GM12878 (cell line): ENCODE results near the gene DGKI. TPM values are rescaled to one million over a fixed set of nuclear protein-coding genes. Genes with fewer than 3 reads are reported as not detected.

Experiments used
- ATAC-seq: fragments of 200-7000 bp; cut with Tn5 transposase; 3 replicates; pipeline ENCODE4 v1.9.1; 2020; ENCODE audit warnings: mild to moderate bottlenecking, moderate library complexity
- BruUV-seq: library from RNA; stranded (reverse); fragments of 400-500 nt; replicated peaks from 2 replicates; lab custom pipeline; 2021; lab: Mats Ljungman, UMichigan
- CTCF ChIA-PET: fragments of 300-600 bp; sonication (Branson Sonifier 250); formaldehyde crosslinking; extraction: SDS; loops from one replicate; lab custom pipeline; 2021; ENCODE audit warnings: inconsistent platforms; lab: Yijun Ruan, JAX
- POLR2A ChIA-PET: fragments of 350-600 bp; formaldehyde crosslinking; extraction: SDS; loops from one replicate; lab custom pipeline; 2021; ENCODE audit warnings: inconsistent platforms; lab: Charles Lee
- RAD21 ChIA-PET: fragments of 300-600 bp; sonication (Branson Sonifier 250); formaldehyde crosslinking; loops from one replicate; lab custom pipeline; 2023; ENCODE audit warnings: antibody characterized with exemption; ENCODE audit not compliant: unreplicated experiment; lab: Charles Lee
- SMC1A ChIA-PET: fragments of 300-600 bp; sonication (Branson Sonifier 250); formaldehyde crosslinking; loops from one replicate; lab custom pipeline; 2023; ENCODE audit not compliant: unreplicated experiment, uncharacterized antibody; lab: Charles Lee
- DNase-seq: peaks from one replicate; pipeline ENCODE4 v3.0.0-alpha.2; 2011; ENCODE audit warnings: low read depth, low spot score
- FAIRE-seq: peaks from 3 replicates; lab custom pipeline; 2011; peaks lifted over from hg19 to GRCh38; lab: Jason Lieb, UNC
- H2AFZ ChIP-seq: 2 replicates; pipeline ENCODE4 v1.6.0; 2011; ENCODE audit warnings: low read depth, low read length, control low read depth; ENCODE audit not compliant: control insufficient read depth
- H3K27ac ChIP-seq: 2 replicates; pipeline ENCODE4 v1.5.1; 2011; ENCODE audit warnings: control low read depth; ENCODE audit not compliant: control insufficient read depth, insufficient read depth
- H3K27me3 ChIP-seq, 2 experiments: replicated peaks in 1 of 2; 2 replicates each; pipeline versions ENCODE4 v1.6.0 to v1.6.1; 2011; ENCODE audit warnings: low read length in 1 of 2; ENCODE audit not compliant: control insufficient read depth in 2 of 2, insufficient read depth in 2 of 2
- H3K36me3 ChIP-seq, 2 experiments: 2 replicates each; pipeline ENCODE4 v1.5.1; 2011; ENCODE audit warnings: low read length in 1 of 2; ENCODE audit not compliant: control insufficient read depth in 2 of 2, insufficient read depth in 2 of 2
- H3K4me1 ChIP-seq: 2 replicates; pipeline ENCODE4 v1.6.1; 2011; ENCODE audit warnings: mild to moderate bottlenecking, low read length, moderate library complexity, mixed read lengths; ENCODE audit not compliant: control insufficient read depth, insufficient read depth
- H3K4me2 ChIP-seq: 2 replicates; pipeline ENCODE4 v1.6.0; 2011; ENCODE audit warnings: control low read depth; ENCODE audit not compliant: control insufficient read depth, insufficient read depth
- H3K4me3 ChIP-seq: fragments of 200-600 bp; sonication (generic); 2 replicates; pipeline ENCODE4 v1.5.1; 2016
- H3K79me2 ChIP-seq: 2 replicates; pipeline ENCODE4 v1.6.0; 2011; ENCODE audit warnings: low read length; ENCODE audit not compliant: control insufficient read depth, insufficient read depth
- H3K9ac ChIP-seq: 2 replicates; pipeline ENCODE4 v1.8.0; 2011; ENCODE audit warnings: low read length, control low read depth, mixed read lengths; ENCODE audit not compliant: control insufficient read depth, insufficient read depth
- H3K9me3 ChIP-seq: replicated peaks from 3 replicates; pipeline ENCODE4 v1.5.1; 2011; ENCODE audit warnings: mild to moderate bottlenecking, low read length; ENCODE audit not compliant: control insufficient read depth, insufficient read depth
- H4K20me1 ChIP-seq: 2 replicates; pipeline ENCODE4 v1.6.0; 2011; ENCODE audit not compliant: control insufficient read depth, insufficient read depth
- ASH2L ChIP-seq: fragments of 300-600, 200-600 bp; sonication (generic); IDR thresholded peaks from 2 replicates; pipeline ENCODE4 v1.6.1; 2017; ENCODE audit warnings: low read depth, mild to moderate bottlenecking, borderline replicate concordance
- CREM ChIP-seq: IDR thresholded peaks from 2 replicates; pipeline ENCODE4 v1.6.1; 2014; ENCODE audit warnings: antibody characterized with exemption, low read depth
- HDAC6 ChIP-seq: fragments of 200-600 bp; sonication (generic); IDR thresholded peaks from one replicate; pipeline ENCODE4 v1.8.0; 2017; ENCODE audit warnings: antibody characterized with exemption; ENCODE audit not compliant: unreplicated experiment
- MXI1 ChIP-seq: fragments of 150-350 bp; IDR thresholded peaks from 2 replicates; pipeline ENCODE4 v1.6.1; 2011; ENCODE audit warnings: low read depth, mild to moderate bottlenecking, inconsistent platforms, low read length, improper control_type of control experiment
- NFYA ChIP-seq: IDR thresholded peaks from 2 replicates; pipeline ENCODE4 v1.6.1; 2011; ENCODE audit warnings: low read depth, mild to moderate bottlenecking, low read length, improper control_type of control experiment, borderline replicate concordance
- RB1 ChIP-seq: fragments of 450-650 bp; formaldehyde crosslinking; IDR thresholded peaks from 2 replicates; pipeline ENCODE4 v1.6.1; 2017; ENCODE audit warnings: mild to moderate bottlenecking, borderline replicate concordance
- SMAD1 ChIP-seq: fragments of 450-650 bp; IDR thresholded peaks from 2 replicates; pipeline ENCODE4 v1.6.1; 2018; ENCODE audit warnings: mild to moderate bottlenecking, low read depth; ENCODE audit not compliant: partially characterized antibody
- SMC3 ChIP-seq: IDR thresholded peaks from 2 replicates; pipeline ENCODE4 v1.6.1; 2011; ENCODE audit warnings: low read length, improper control_type of control experiment, borderline replicate concordance
- SPI1 ChIP-seq: IDR thresholded peaks from 2 replicates; pipeline ENCODE4 v1.6.1; 2011; ENCODE audit warnings: low read depth, mild to moderate bottlenecking, low read length, moderate library complexity, borderline replicate concordance; ENCODE audit not compliant: insufficient read depth
- TCF12 ChIP-seq: IDR thresholded peaks from 2 replicates; pipeline ENCODE4 v1.6.1; 2011; ENCODE audit warnings: low read depth, mild to moderate bottlenecking, low read length
- ZNF384 ChIP-seq: IDR thresholded peaks from 2 replicates; pipeline ENCODE4 v1.6.1; 2012; ENCODE audit warnings: low read depth, mild to moderate bottlenecking, low read length, improper control_type of control experiment, borderline replicate concordance
- WGBS: methylation state at CpG from one replicate; pipeline ENCODE4 v1.1.6; 2016; ENCODE audit warnings: low lambda C conversion rate; ENCODE audit not compliant: insufficient replicate concordance, insufficient coverage; ENCODE audit errors: missing lambda C conversion rate; 5-methylcytosine and 5-hydroxymethylcytosine counted together
- in situ Hi-C: fragments of 300-500 bp; cut with MboI; formaldehyde crosslinking; loops from 9 replicates; pipeline ENCODE4 v1.14.3; 2018; ENCODE audit warnings: mixed read lengths
- intact Hi-C: fragments of 100-400 bp; cut with micrococcal nuclease; formaldehyde crosslinking; loops from one replicate; pipeline ENCODE4 v1.14.2; 2022; ENCODE audit not compliant: unreplicated experiment
- polyA plus RNA-seq, 11 experiments: library from polyadenylated mRNA; depleted of rRNA in 4 of 11; unstranded in 6 of 11; stranded (reverse) in 5 of 11; fragments of >200 nt; fragmentation: Nextera tagmentation in 4 of 11; fragmentation: Illumina TruSeq in 1 of 11; extraction: Ambion mirVana in 4 of 11; extraction: Trizol in 1 of 11; gene quantifications; 1 replicate in 1 of 11; 2 replicates in 10 of 11; pipeline versions ENCODE4 v1.2.1 to v1.2.3, GENCODE V29; 2011 to 2016; ENCODE audit warnings: inconsistent platforms in 2 of 11, missing spikeins in 2 of 11, low read depth in 1 of 11
- total RNA-seq, 4 experiments: library from RNA; depleted of rRNA in 3 of 4; stranded (reverse); fragments of >200 nt in 3 of 4; fragmentation: Illumina TruSeq in 1 of 4; extraction: Trizol in 1 of 4; gene quantifications; 2 replicates each; pipeline versions ENCODE4 v1.2.1 to v1.2.3, GENCODE V29; 2013 to 2021
- TF ChIP-seq, protein P1 (sequence below): IDR thresholded peaks from 2 replicates; pipeline ENCODE4 v1.6.1; 2011; ENCODE audit warnings: borderline replicate concordance, low read depth, mild to moderate bottlenecking, moderate library complexity, low read length; ENCODE audit not compliant: insufficient read depth, poor library complexity, severe bottlenecking
- TF ChIP-seq, protein P2 (sequence below): IDR thresholded peaks from 2 replicates; pipeline ENCODE4 v1.6.1; 2011; ENCODE audit warnings: mild to moderate bottlenecking, low read depth, low read length, moderate library complexity; ENCODE audit not compliant: insufficient replicate concordance
- TF ChIP-seq, protein P3 (sequence below): fragments of 450-650 bp; IDR thresholded peaks from 2 replicates; pipeline ENCODE4 v1.6.1; 2018; ENCODE audit warnings: mild to moderate bottlenecking, low read depth, moderate library complexity; ENCODE audit not compliant: partially characterized antibody

Gene DGKI
- total and polyA plus RNA-seq, 10 of the 15 experiments (the other 5 are each of a cell fraction or from before 2014, with no cell fraction given), result 10.4 to 37.1 (median 22.1) TPM

DNA sequence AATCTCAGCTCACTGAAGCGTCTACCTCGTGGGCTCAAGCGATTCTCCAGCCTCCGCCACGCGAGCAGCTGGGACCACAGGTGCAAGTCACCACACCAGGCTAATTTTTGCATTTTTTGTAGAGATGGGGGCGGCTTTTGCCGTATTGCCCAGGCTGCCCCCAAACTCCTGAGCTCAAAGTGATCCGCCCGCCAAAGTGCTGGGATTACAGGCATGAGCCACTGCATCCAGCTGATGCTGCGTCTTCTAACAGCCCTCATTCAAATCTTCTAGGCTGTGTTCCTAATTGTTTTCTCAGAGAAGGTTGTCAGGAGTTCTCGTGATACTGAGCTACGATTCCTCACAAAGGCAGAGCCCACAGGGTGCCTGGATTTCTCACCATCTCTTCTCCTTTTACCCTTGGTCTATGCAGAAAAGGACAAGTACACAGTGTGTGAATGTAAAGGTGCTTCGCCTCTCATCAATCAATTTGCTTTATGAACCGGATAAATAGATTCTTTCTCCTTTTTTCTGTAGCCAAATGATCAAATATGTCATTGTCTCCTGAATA, 255.9 kb downstream of the DGKI start:
- H3K27ac ChIP-seq, result no peak overlapping the region
- no peaks in the 10 kb centered on the region for H3K9me3 ChIP-seq
- H3K36me3 ChIP-seq, result no peaks in the 10 kb centered on the region
- H4K20me1 ChIP-seq, result no peaks in the 10 kb centered on the region
- CTCF ChIA-PET, result interaction anchor here (0.9 to 4.5 kb wide), 16 partner anchors 9 to 425 kb away, joined by 3 to 51 read pairs (median 4); no protein-coding TSS in a partner anchor
- BruUV-seq, result no TSS peak
- SMC1A ChIA-PET, result interaction anchor here (0.7 to 2.2 kb wide), 13 partner anchors 7 to 420 kb away, joined by 3 to 23 read pairs (median 4); no protein-coding TSS in a partner anchor
- H3K4me3 ChIP-seq, result no peak overlapping the region
- in situ Hi-C loops (loop anchor here (25.0 kb wide), 1 partner anchor 429 kb away; no protein-coding TSS in a partner anchor), intact Hi-C loops (loop anchor here (5.0 to 10.0 kb wide), 4 partner anchors 126 to 1789 kb away; no protein-coding TSS in a partner anchor)
- RAD21 ChIA-PET, result interaction anchor here (0.9 to 2.4 kb wide), 8 partner anchors 12 to 486 kb away, joined by 3 to 8 read pairs (median 3); no protein-coding TSS in a partner anchor
- POLR2A ChIA-PET, result no interaction called here
- TF ChIP-seq ASH2L, result no peak
- no peak for TF ChIP-seq SPI1
- no peak for TF ChIP-seq ZNF384
- TF ChIP-seq, protein P1, sequence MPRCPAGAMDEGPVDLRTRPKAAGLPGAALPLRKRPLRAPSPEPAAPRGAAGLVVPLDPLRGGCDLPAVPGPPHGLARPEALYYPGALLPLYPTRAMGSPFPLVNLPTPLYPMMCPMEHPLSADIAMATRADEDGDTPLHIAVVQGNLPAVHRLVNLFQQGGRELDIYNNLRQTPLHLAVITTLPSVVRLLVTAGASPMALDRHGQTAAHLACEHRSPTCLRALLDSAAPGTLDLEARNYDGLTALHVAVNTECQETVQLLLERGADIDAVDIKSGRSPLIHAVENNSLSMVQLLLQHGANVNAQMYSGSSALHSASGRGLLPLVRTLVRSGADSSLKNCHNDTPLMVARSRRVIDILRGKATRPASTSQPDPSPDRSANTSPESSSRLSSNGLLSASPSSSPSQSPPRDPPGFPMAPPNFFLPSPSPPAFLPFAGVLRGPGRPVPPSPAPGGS, result no peak
- TF ChIP-seq, protein P2, sequence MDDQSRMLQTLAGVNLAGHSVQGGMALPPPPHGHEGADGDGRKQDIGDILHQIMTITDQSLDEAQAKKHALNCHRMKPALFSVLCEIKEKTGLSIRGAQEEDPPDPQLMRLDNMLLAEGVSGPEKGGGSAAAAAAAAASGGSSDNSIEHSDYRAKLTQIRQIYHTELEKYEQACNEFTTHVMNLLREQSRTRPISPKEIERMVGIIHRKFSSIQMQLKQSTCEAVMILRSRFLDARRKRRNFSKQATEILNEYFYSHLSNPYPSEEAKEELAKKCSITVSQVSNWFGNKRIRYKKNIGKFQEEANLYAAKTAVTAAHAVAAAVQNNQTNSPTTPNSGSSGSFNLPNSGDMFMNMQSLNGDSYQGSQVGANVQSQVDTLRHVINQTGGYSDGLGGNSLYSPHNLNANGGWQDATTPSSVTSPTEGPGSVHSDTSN, result no peak
- no peak for TF ChIP-seq HDAC6
- no peak for TF ChIP-seq SMAD1
- TF ChIP-seq MXI1, result no peak
- TF ChIP-seq TCF12, result no peak
- TF ChIP-seq NFYA, result no peak
- TF ChIP-seq SMC3, result no peak
- no peak for TF ChIP-seq RB1
- TF ChIP-seq, protein P3, sequence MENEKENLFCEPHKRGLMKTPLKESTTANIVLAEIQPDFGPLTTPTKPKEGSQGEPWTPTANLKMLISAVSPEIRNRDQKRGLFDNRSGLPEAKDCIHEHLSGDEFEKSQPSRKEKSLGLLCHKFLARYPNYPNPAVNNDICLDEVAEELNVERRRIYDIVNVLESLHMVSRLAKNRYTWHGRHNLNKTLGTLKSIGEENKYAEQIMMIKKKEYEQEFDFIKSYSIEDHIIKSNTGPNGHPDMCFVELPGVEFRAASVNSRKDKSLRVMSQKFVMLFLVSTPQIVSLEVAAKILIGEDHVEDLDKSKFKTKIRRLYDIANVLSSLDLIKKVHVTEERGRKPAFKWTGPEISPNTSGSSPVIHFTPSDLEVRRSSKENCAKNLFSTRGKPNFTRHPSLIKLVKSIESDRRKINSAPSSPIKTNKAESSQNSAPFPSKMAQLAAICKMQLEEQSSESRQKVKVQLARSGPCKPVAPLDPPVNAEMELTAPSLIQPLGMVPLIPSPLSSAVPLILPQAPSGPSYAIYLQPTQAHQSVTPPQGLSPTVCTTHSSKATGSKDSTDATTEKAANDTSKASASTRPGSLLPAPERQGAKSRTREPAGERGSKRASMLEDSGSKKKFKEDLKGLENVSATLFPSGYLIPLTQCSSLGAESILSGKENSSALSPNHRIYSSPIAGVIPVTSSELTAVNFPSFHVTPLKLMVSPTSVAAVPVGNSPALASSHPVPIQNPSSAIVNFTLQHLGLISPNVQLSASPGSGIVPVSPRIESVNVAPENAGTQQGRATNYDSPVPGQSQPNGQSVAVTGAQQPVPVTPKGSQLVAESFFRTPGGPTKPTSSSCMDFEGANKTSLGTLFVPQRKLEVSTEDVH, result no peak
- TF ChIP-seq CREM, result no peak
- H2AFZ ChIP-seq, result no peak overlapping the region
- DNase-seq (no peak), FAIRE-seq (no peak), ATAC-seq (no peak)
- H3K9ac ChIP-seq, result no peak overlapping the region
- H3K27me3 ChIP-seq, result no peaks in the 10 kb centered on the region
- no peaks in the 10 kb centered on the region for H3K79me2 ChIP-seq
- no peaks in the 10 kb centered on the region for H3K4me1 ChIP-seq
- no peak overlapping the region for H3K4me2 ChIP-seq
- 62% methylated on average over 15 of the region's 15 CpGs for WGBS
